Upper lobe of right lung (tissue), 1 donor: Measurements from ENCODE around the gene ABLIM2. TPM values are rescaled to one million over a fixed set of nuclear protein-coding genes. Genes with fewer than 3 reads are reported as not detected.

Experiments
- ATAC-seq: fragments of 200-7000 bp; cut with Tn5 transposase; one replicate; pipeline ENCODE4 v1.9.1; 2020; ENCODE audit warnings: mild to moderate bottlenecking, moderate library complexity
- DNase-seq: peaks from one replicate; pipeline ENCODE4 v3.0.0-alpha.2; 2020
- H3K27ac ChIP-seq: fragments of 200-600 bp; one replicate; pipeline ENCODE4 v1.8.0; 2022
- H3K27me3 ChIP-seq: fragments of 200-600 bp; one replicate; pipeline ENCODE4 v1.8.0; 2022; ENCODE audit warnings: mild to moderate bottlenecking
- H3K36me3 ChIP-seq: fragments of 200-600 bp; one replicate; pipeline ENCODE4 v1.8.0; 2022
- H3K4me1 ChIP-seq: fragments of 200-600 bp; one replicate; pipeline ENCODE4 v1.8.0; 2022
- H3K4me3 ChIP-seq: fragments of 200-600 bp; one replicate; pipeline ENCODE4 v1.8.0; 2022; ENCODE audit warnings: mild to moderate bottlenecking
- H3K9me3 ChIP-seq: fragments of 200-600 bp; one replicate; pipeline ENCODE4 v1.8.0; 2022
- CTCF ChIP-seq: fragments of 200-600 bp; IDR thresholded peaks from one replicate; pipeline ENCODE4 v1.8.0; 2022; ENCODE audit warnings: antibody characterized with exemption
- intact Hi-C: fragments of 100-400 bp; cut with DNase I; formaldehyde crosslinking; loops from one replicate; pipeline ENCODE4 v1.11.0; 2022
- total RNA-seq: library from RNA; stranded (reverse); fragmentation: NEBNext Ultra II Directional; extraction: Animal tissue kit (Norgen Biotek cat#: 25700); gene quantifications from one replicate; pipeline ENCODE4 v1.2.1, GENCODE V29; 2021
- donor health status: DM: no; HTN: yes; CAD: no; lungs with severe emphysema.

The ABLIM2 gene
- total RNA-seq, 1 donor from 2014 or later = 12.7 TPM

GRCh38 chr4:8069102-8069752 lies 89.4 kb downstream of the ABLIM2 start:
- Histone ChIP-seq H3K27me3 (no peaks in the 10 kb centered on the region), H3K4me1 (no peaks in the 10 kb centered on the region), H3K9me3 (peaks cover 4% of the 10 kb centered on the region), H3K27ac (no peak overlapping the region), H3K36me3 (no peaks in the 10 kb centered on the region), H3K4me3 (no peak overlapping the region)
- intact Hi-C loops = no loop called here
- DNase-seq = no peak
- TF ChIP-seq CTCF = no peak
- ATAC-seq = no peak

GRCh38 chr4:8067945-8068896 lies 90.4 kb downstream of the ABLIM2 start:
- Histone ChIP-seq H3K4me3 (no peak overlapping the region), H3K27ac (no peak overlapping the region), H3K4me1 (no peaks in the 10 kb centered on the region), H3K27me3 (no peaks in the 10 kb centered on the region), H3K36me3 (no peaks in the 10 kb centered on the region), H3K9me3 (peaks cover 10% of the 10 kb centered on the region)
- ATAC-seq (no peak), DNase-seq (no peak)
- intact Hi-C loops = no loop called here
- no peak for TF ChIP-seq CTCF

- no peaks in the 10 kb centered on the region for H3K27me3 ChIP-seq
- H3K4me1 ChIP-seq = no peaks in the 10 kb centered on the region
- ATAC-seq (no peak), DNase-seq (no peak)
- peaks cover 10% of the 10 kb centered on the region for H3K9me3 ChIP-seq
- no peak overlapping the region for H3K27ac ChIP-seq
- TF ChIP-seq CTCF = no peak
- H3K4me3 ChIP-seq = no peak overlapping the region
- intact Hi-C loops = no loop called here
- H3K36me3 ChIP-seq = no peaks in the 10 kb centered on the region
These were observed 91.2 kb downstream of the ABLIM2 start for GRCh38 chr4:8067274-8067936.

GRCh38 chr4:8066336-8066931 lies 92.2 kb downstream of the ABLIM2 start:
- intact Hi-C loops = no loop called here
- H3K27ac ChIP-seq = no peak overlapping the region
- no peaks in the 10 kb centered on the region for H3K27me3 ChIP-seq
- ATAC-seq (no peak), DNase-seq (no peak)
- H3K4me1 ChIP-seq = no peaks in the 10 kb centered on the region
- TF ChIP-seq CTCF = no peak
- peaks cover 10% of the 10 kb centered on the region for H3K9me3 ChIP-seq
- H3K4me3 ChIP-seq = no peak overlapping the region
- H3K36me3 ChIP-seq = no peaks in the 10 kb centered on the region

GRCh38 chr4:8063974-8064563 lies 94.5 kb downstream of the ABLIM2 start:
- Histone ChIP-seq H3K4me3 (no peak overlapping the region), H3K4me1 (no peaks in the 10 kb centered on the region), H3K27me3 (no peaks in the 10 kb centered on the region), H3K36me3 (no peaks in the 10 kb centered on the region), H3K27ac (no peak overlapping the region), H3K9me3 (peaks cover 10% of the 10 kb centered on the region)
- no peak for ATAC-seq
- DNase-seq = no peak
- intact Hi-C loops = no loop called here
- TF ChIP-seq CTCF = no peak
